Vagina (tissue), 2 donors: ENCODE results near the gene APBB2.

Source experiments
- POLR2A ChIP-seq, 2 donors: fragments of 450-650 bp; IDR thresholded peaks; one replicate each; pipeline ENCODE4 v1.6.1; 2017; ENCODE audit warnings: antibody characterized with exemption in 2 of 2, mild to moderate bottlenecking in 2 of 2, moderate library complexity in 2 of 2
- POLR2AphosphoS5 ChIP-seq, 2 donors: sonication (generic); formaldehyde crosslinking; IDR thresholded peaks; one replicate each; pipeline ENCODE4 v1.9.0; 2017; ENCODE audit warnings: antibody characterized with exemption in 2 of 2, mild to moderate bottlenecking in 2 of 2, low read depth in 1 of 2; ENCODE audit not compliant: insufficient read depth in 1 of 2
- TF ChIP-seq, protein P1 (sequence below), 3 experiments: fragments of 450-650 bp in 2 of 3; fragments of 200-600 bp in 1 of 3; sonication (generic) in 1 of 3; IDR thresholded peaks; one replicate each; pipeline ENCODE4 v1.5.1; 2017 to 2019; ENCODE audit warnings: antibody characterized with exemption in 3 of 3, mild to moderate bottlenecking in 2 of 3, moderate library complexity in 2 of 3

DNA sequence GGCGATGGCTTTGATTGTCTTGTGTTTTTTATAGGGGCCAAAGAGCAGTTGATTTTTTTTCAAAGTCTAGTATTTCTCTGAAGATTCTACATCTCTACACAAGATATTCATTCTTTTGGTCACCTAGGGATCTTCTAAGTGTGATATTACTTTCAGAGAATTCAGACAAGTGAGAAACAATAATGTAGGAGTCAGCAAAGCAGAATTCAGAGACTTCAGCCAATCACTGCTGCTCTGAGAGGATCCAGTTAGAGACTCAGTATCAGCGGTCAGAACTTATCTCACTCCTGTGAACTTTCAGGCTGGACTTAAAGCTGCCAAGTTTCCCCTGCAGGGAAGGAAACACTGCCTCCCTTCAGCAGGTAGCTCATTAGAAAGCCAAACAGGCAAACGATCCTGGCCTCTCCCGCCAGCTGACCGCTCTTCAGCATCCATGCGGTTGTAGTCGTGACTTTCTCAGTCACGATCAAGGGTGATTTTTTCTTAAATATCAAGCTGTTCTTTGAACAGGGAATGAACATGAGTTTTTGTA lies 405.4 kb downstream of the APBB2 start:
- TF ChIP-seq, protein P1, sequence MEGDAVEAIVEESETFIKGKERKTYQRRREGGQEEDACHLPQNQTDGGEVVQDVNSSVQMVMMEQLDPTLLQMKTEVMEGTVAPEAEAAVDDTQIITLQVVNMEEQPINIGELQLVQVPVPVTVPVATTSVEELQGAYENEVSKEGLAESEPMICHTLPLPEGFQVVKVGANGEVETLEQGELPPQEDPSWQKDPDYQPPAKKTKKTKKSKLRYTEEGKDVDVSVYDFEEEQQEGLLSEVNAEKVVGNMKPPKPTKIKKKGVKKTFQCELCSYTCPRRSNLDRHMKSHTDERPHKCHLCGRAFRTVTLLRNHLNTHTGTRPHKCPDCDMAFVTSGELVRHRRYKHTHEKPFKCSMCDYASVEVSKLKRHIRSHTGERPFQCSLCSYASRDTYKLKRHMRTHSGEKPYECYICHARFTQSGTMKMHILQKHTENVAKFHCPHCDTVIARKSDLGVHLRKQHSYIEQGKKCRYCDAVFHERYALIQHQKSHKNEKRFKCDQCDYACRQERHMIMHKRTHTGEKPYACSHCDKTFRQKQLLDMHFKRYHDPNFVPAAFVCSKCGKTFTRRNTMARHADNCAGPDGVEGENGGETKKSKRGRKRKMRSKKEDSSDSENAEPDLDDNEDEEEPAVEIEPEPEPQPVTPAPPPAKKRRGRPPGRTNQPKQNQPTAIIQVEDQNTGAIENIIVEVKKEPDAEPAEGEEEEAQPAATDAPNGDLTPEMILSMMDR (IDR thresholded peaks at IDR 0.05): no peak
- TF ChIP-seq POLR2AphosphoS5 (IDR thresholded peaks at IDR 0.05; ENCODE audit: insufficient read depth in 1 of 2, low read depth in 1 of 2): no peak
- no peak for TF ChIP-seq POLR2A (IDR thresholded peaks at IDR 0.05)
